GM21529 (cell line): ENCODE data around the gene MYO18A.

Source experiments
- ATAC-seq: cut with Tn5 transposase; IDR thresholded peaks from one replicate; pipeline ENCODE4 v1.9.1; 2021; ENCODE audit not compliant: unreplicated experiment

The MYO18A gene

GRCh38 chr17:29084541-29085146 lies 95.6 kb downstream of the MYO18A start:
- ATAC-seq, result no peak

- ATAC-seq, result no peak
These were observed 99.2 kb downstream of the MYO18A start for GRCh38 chr17:29080965-29081364.

GRCh38 chr17:29080323-29080722 lies 99.9 kb downstream of the MYO18A start:
- ATAC-seq, result no peak

- no peak for ATAC-seq
These were observed 100.3 kb downstream of the MYO18A start for GRCh38 chr17:29079887-29080286.

- no peak for ATAC-seq
These were observed 100.8 kb downstream of the MYO18A start for GRCh38 chr17:29079433-29079832.

- no peak for ATAC-seq
These were observed 101.8 kb downstream of the MYO18A start for GRCh38 chr17:29078183-29079045.

GRCh38 chr17:29077320-29077719 lies 102.9 kb downstream of the MYO18A start:
- ATAC-seq, result no peak

GRCh38 chr17:29076722-29077121 lies 103.5 kb downstream of the MYO18A start:
- no peak for ATAC-seq

- ATAC-seq, result no peak
These were observed 104.1 kb downstream of the MYO18A start for GRCh38 chr17:29076087-29076486.

GRCh38 chr17:29074488-29074887 lies 105.7 kb downstream of the MYO18A start:
- no peak for ATAC-seq

- ATAC-seq, result no peak
These were observed 106.7 kb downstream of the MYO18A start for GRCh38 chr17:29073520-29073919.

- no peak for ATAC-seq
These were observed 107.2 kb downstream of the MYO18A start for GRCh38 chr17:29073045-29073444.

GRCh38 chr17:29071303-29071702 lies 108.9 kb downstream of the MYO18A start:
- ATAC-seq, result no peak

- ATAC-seq, result no peak
These were observed 109.4 kb downstream of the MYO18A start for GRCh38 chr17:29070781-29071180.

GRCh38 chr17:29070308-29070707 lies 109.9 kb downstream of the MYO18A start:
- ATAC-seq, result no peak

- ATAC-seq, result no peak
These were observed 110.6 kb downstream of the MYO18A start for GRCh38 chr17:29069526-29070041.

GRCh38 chr17:29068818-29069217 lies 111.4 kb downstream of the MYO18A start:
- ATAC-seq, result no peak

GRCh38 chr17:29066606-29067005 lies 113.6 kb downstream of the MYO18A start:
- ATAC-seq, result no peak

GRCh38 chr17:29066047-29066446 lies 114.2 kb downstream of the MYO18A start:
- ATAC-seq, result no peak

GRCh38 chr17:29063992-29064391 lies 116.2 kb downstream of the MYO18A start:
- no peak for ATAC-seq

- no peak for ATAC-seq
These were observed 118.0 kb downstream of the MYO18A start for GRCh38 chr17:29062215-29062614.

- no peak for ATAC-seq
These were observed 119.2 kb downstream of the MYO18A start for GRCh38 chr17:29061036-29061435.
